Subcutaneous adipose tissue (tissue), 4 donors: ENCODE data around the gene DMPK. TPM values are rescaled to one million over a fixed set of nuclear protein-coding genes. Genes with fewer than 3 reads are reported as not detected.

Experiments used
- total RNA-seq, 4 donors: library from RNA; depleted of rRNA; stranded (reverse); fragments of >200 nt; gene quantifications; one replicate each; pipeline ENCODE4 v1.1.0, GENCODE V29; 2016
- TF ChIP-seq, protein P1 (sequence below): fragments of 450-650 bp; IDR thresholded peaks from one replicate; pipeline ENCODE4 v1.5.1; 2016; ENCODE audit warnings: low read depth, mild to moderate bottlenecking, control low read depth, antibody characterized with exemption, moderate library complexity

The DMPK gene
- total RNA-seq, 4 donors from 2014 or later = 7.0 to 39.2 (median 18.6) TPM

DNA sequence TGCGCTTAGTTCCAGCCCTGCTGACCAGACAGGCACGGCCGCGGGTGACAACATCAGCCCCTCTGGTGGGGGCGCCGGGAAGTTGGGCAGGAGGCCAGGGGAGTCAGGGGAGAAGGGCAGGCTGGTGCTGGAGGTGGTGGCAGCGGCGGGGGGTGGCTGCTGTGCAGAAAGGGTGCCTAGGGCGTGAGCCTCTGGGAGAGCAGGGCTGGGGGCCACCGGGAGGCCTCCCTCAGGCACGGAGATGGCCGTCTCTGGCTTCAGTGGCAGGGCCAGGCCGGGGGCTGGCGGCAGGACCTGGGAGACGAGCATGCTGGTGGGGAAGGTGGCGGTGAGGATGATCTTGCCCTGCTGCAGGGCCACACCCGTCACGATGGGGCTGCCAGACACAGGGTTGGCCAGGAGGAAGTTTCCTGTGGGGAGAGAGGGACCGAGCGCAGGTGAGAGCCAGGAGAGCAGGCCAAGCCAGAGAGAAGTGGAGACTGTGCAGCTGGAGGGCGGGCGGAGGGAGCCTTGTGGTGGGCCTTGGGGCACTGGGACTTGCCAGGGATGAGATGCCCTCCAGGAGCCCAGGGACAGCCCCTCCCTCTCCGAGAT lies 16.5 kb downstream of the DMPK start:
- TF ChIP-seq, protein P1, sequence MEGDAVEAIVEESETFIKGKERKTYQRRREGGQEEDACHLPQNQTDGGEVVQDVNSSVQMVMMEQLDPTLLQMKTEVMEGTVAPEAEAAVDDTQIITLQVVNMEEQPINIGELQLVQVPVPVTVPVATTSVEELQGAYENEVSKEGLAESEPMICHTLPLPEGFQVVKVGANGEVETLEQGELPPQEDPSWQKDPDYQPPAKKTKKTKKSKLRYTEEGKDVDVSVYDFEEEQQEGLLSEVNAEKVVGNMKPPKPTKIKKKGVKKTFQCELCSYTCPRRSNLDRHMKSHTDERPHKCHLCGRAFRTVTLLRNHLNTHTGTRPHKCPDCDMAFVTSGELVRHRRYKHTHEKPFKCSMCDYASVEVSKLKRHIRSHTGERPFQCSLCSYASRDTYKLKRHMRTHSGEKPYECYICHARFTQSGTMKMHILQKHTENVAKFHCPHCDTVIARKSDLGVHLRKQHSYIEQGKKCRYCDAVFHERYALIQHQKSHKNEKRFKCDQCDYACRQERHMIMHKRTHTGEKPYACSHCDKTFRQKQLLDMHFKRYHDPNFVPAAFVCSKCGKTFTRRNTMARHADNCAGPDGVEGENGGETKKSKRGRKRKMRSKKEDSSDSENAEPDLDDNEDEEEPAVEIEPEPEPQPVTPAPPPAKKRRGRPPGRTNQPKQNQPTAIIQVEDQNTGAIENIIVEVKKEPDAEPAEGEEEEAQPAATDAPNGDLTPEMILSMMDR = no peak

DNA sequence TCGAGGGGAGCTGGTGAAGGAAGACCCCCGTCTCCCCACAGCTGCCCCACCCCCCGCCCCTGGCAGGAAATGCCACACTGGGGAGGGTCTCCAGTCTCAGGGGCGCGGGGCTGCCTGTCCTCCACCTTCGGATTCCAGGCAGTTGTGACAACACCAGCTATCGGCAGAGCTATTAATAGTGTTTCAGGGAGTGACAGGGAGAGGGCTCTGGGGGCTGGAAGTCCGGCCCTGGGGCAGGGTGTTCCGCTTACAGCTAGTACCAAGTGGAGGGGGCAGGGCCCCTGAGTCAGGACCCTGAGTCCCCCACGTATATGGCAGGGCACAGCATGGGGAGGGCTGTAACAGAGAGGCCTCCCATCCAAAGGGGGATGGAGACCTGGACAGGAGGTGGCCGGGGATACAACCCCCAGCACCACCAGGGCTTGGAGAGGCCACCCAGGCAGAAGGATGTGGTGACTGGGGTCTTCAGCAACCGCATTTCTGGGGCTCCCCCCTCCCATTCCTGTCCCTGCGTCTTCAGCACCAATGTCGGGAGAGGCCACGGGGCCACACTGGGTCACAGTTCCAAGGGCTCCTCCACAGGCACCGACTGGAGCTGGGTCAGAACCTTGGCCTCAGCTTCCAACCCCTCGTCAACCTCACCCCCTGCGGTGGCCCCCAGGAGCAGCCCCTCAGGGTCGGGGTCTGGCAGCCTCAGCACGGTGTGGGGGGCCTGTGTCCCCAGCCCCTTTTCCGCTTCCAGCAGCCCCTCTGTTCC lies 17.2 kb downstream of the DMPK start:
- TF ChIP-seq, protein P1 = no peak

DNA sequence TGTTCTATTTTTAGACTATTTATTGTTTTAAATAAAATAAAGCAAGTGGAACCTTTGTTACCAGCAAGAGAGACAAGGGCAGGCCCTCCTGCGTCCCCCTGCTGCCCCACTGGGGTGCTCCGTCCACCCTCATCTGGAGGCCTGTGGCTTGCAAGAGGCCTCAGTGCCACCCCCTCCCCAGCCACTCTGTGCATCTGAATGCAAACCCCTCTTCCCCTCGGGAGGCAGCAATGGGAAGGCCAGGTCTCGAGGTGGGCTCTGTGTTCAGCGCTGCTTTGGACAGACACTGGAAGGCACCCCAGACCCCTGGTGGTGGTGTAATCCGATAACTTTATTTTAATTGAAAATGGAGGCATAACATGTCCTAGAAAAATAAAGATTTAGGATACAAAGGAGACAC lies 17.8 kb downstream of the DMPK start:
- TF ChIP-seq, protein P1 = no peak

DNA sequence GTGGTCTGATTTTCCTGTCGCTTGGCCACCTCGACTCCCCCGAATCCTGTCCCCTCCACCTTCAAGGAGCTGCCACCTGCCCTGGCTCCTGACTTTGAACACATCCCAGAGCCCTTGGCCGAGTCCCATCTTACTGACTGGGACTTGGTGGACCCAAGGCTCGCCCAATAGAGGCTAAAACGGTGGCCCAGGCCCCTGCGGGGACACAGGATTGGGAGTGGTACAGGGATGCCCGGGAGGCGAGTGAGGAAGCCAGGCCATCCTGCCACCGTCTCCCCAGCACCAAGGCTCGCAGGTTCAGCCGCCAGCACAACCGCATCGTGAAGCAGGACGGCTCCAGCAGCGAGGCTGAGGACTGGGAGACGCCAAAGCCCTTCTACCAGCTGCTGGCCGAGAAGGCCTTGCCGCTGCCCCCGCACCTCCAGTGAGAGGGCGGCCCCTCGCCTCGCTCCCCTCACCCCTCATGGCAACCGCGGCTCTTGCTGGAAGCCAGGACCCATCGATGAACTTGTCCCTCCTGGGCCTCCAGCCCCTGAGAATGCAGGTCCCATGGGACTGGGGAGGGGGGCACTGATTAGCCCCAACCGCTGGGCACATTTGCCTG lies 18.5 kb downstream of the DMPK start:
- TF ChIP-seq, protein P1 = no peak

DNA sequence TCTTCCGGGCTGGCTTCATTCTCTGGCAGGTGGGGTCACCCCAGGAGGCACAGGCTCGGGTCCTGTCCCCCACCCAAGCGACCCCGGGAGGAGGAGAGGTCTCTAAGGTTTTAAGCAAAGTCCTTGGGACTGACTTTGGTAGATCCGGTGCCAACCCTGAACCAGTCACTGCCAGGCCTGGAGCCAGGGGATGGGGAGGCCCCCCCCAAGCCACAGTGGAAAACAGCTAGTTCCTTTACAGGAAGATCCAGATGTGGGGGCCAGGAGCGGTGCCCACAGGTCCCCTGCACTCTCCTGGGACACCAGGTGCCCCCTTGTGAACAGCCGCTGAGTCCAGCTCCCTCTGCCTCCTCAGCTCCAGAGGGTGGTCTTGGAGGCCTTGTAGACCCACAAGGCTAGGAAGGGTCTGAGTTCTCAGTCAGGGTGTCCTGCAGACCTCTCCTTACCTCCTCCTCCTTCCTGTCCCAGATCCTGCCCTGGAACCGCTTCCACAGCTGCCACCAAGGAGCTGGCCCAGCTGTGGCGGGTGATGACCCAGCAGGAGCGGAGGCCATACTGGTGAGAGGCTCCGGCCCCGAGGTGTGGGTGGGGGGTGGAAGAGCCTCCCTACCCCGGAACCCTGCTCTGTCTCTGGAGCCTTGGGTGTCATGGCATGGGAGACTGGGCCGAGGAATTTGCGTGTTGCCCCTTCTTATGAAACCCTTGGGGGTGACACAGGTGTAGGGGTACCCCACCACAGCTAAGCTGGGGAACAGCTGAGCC lies 19.2 kb downstream of the DMPK start:
- TF ChIP-seq, protein P1 = no peak

DNA sequence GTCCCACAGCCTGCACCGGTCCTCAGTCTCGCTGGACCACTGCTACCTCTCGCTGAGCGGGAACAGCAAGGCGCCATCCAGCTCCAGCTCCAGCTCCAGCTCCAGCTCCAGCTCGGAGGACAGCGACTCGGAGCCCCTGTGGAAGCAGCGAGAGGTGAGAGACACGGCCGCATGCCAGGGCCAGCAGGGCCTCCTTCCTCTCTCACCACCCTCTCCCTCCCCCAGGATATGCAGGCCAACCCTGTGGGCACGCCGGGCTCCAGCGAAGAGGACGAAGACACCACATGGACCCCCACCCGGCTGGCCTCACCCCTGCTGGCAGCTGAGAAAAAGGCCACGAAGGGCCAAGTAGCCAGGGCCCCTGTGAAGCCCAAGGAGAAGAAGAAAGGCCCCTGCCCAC lies 20.6 kb downstream of the DMPK start:
- TF ChIP-seq, protein P1 = no peak

DNA sequence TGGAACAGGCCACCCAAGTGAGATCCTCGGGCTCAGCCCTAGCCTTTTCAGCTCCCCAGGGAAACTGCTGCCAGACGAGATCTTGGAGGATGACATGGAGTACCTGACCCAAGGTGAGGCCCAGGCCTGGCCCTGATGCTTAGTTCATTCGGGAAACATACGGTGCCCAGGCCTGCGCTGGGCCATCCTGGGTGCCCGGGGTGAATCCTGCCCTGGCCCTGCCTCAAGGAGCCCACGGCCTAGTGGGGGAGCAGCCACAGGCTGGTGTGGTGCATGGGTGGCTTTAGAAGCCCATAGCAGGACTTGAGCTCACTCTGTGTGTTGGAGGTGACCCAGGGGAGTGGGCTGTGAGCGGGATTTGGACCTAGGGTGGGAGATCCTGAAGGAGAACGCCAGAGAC lies 23.4 kb downstream of the DMPK start:
- TF ChIP-seq, protein P1 = no peak
